ENCODE results near the gene APOBEC3G. TPM values are rescaled to one million over a fixed set of nuclear protein-coding genes. Genes with fewer than 3 reads are reported as not detected.

The APOBEC3G gene
- total RNA-seq, 1 donor from 2014 or later, result 4.8 TPM

DNA sequence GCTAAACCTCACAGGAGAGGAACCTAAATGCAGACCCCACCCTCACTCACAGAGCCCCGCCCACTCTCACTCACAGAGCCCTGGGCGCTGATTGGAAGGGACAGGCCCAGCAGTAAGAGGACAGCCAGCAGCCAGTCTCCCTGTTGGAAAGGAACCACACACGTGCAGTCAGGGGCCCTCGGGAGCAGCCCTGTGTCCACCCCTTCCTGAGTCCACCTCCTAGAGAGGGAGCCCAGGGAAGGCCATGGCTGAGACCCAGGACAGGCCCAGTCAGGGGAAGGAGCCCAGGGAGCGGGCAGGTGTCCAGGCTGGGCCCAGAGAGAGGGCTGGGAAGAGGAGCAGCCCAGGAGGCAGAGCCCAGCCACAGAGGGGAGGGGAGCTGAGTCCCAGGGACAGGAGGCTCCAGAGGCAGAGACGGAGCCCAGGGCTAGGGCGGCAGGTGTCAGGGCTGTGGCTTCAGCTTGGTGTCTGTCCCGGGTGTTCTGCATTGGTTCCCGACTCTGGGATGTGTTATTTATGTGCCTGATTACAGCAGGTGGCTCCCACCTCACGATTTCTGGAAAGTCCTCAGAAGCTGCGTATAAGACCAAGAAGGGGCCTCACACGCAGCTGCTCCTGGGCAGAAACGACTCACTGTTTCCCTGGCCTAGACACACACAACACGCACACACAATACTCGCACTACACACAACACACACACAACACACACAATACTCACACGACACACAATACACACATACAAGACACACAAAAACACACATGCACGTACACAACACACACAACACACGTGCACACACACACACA, 11.0 kb downstream of the APOBEC3G start:
- H3K27ac Mint-ChIP-seq, result no peak overlapping the region
- peaks cover 10% of the 10 kb centered on the region for H3K27me3 Mint-ChIP-seq
- peaks cover 6% of the 10 kb centered on the region for H3K4me1 Mint-ChIP-seq (ENCODE audit: low read depth)
- H3K36me3 Mint-ChIP-seq (ENCODE audit: insufficient read depth), result no peaks in the 10 kb centered on the region
- TF ChIP-seq, protein P1, sequence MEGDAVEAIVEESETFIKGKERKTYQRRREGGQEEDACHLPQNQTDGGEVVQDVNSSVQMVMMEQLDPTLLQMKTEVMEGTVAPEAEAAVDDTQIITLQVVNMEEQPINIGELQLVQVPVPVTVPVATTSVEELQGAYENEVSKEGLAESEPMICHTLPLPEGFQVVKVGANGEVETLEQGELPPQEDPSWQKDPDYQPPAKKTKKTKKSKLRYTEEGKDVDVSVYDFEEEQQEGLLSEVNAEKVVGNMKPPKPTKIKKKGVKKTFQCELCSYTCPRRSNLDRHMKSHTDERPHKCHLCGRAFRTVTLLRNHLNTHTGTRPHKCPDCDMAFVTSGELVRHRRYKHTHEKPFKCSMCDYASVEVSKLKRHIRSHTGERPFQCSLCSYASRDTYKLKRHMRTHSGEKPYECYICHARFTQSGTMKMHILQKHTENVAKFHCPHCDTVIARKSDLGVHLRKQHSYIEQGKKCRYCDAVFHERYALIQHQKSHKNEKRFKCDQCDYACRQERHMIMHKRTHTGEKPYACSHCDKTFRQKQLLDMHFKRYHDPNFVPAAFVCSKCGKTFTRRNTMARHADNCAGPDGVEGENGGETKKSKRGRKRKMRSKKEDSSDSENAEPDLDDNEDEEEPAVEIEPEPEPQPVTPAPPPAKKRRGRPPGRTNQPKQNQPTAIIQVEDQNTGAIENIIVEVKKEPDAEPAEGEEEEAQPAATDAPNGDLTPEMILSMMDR (IDR thresholded peaks at IDR 0.05; ENCODE audit: unreplicated experiment), result no peak
- no peaks in the 10 kb centered on the region for H3K9me3 Mint-ChIP-seq (ENCODE audit: low read depth)
- no peak for DNase-seq (ENCODE audit: low spot score, unreplicated experiment)
- H3K4me3 Mint-ChIP-seq (ENCODE audit: low read depth), result no peak overlapping the region

DNA sequence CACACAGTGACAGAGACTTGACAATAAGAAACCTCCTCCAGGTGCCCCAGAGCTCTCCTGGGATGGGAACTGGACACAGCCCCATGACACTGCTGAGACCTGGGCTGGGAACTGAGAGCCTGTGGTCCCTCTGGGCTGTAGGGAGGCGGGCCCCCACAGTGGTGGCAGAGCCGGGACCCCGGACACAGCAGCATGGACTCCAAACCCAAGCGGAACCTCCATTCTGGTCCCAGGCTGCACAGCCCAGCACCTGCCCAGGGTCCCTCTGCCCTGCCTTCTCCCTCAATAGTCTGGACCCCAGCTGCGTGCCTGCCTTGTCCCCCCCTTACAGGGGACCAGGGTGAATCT, 11.6 kb downstream of the APOBEC3G start:
- no peak overlapping the region for H3K27ac Mint-ChIP-seq
- H3K4me1 Mint-ChIP-seq (ENCODE audit: low read depth), result peaks cover 6% of the 10 kb centered on the region
- TF ChIP-seq, protein P1 (IDR thresholded peaks at IDR 0.05; ENCODE audit: unreplicated experiment), result no peak
- peaks cover 10% of the 10 kb centered on the region for H3K27me3 Mint-ChIP-seq
- H3K36me3 Mint-ChIP-seq (ENCODE audit: insufficient read depth), result no peaks in the 10 kb centered on the region
- no peak for DNase-seq (ENCODE audit: low spot score, unreplicated experiment)
- no peaks in the 10 kb centered on the region for H3K9me3 Mint-ChIP-seq (ENCODE audit: low read depth)
- H3K4me3 Mint-ChIP-seq (ENCODE audit: low read depth), result no peak overlapping the region

DNA sequence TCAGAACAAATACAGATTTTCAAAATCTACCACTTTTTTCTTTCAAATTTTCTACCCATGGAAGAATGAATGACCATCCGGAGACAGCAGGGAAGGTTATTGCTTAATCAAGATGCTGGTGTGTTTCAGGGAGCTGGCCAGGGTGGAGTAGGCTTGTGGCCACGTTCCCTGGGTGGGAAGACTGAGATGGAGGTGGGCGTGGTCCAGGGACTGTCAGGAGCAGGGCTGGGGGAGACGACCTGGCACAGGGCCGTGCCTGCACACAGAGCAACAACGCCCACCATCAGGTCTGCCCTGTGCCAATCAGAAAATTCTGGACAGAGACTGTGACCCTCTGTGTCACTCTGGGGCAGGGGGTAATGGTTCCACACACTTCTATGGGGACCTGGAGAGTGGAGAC, 12.9 kb downstream of the APOBEC3G start:
- H3K27me3 Mint-ChIP-seq, result peaks cover 10% of the 10 kb centered on the region
- H3K4me1 Mint-ChIP-seq (ENCODE audit: low read depth), result peaks cover 6% of the 10 kb centered on the region
- H3K36me3 Mint-ChIP-seq (ENCODE audit: insufficient read depth), result no peaks in the 10 kb centered on the region
- TF ChIP-seq, protein P1 (IDR thresholded peaks at IDR 0.05; ENCODE audit: unreplicated experiment), result no peak
- H3K4me3 Mint-ChIP-seq (ENCODE audit: low read depth), result no peak overlapping the region
- H3K9me3 Mint-ChIP-seq (ENCODE audit: low read depth), result no peaks in the 10 kb centered on the region
- H3K27ac Mint-ChIP-seq, result no peak overlapping the region
- no peak for DNase-seq (ENCODE audit: low spot score, unreplicated experiment)

DNA sequence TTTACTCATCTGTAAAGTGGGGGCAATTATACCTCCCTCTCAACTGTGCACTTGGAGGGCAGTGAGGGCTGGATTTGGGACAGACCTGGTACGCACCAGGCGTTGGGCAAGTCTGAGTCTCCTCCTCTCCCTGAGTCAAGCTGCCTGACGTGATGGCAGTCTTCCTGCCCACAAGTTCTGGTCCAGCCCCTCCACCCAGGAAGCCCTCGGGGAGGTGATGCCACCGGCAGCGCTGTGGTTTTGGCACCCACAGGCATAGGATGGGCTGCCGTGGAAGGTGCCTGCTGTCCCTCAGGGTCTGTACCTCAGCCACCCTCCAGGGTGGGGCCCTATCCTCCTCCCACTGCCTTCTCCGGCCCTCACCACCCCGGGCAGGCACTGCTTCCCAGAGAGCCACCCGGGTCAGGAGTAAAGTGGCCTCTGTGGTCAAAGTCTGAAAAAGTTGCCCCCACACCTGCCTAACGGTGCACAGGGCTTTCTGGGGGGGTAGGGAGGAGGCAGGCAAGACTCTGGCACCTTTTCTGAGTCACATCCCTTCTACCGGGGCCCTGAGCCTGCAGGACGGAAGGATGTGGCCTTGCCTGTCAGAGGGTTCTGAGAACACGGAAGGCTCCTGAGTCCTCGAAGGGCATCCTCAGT, 13.5 kb downstream of the APOBEC3G start:
- Mint-ChIP-seq H3K4me3 (ENCODE audit: low read depth) (no peak overlapping the region), H3K9me3 (ENCODE audit: low read depth) (no peaks in the 10 kb centered on the region), H3K4me1 (ENCODE audit: low read depth) (peaks cover 6% of the 10 kb centered on the region), H3K36me3 (ENCODE audit: insufficient read depth) (no peaks in the 10 kb centered on the region), H3K27me3 (peaks cover 10% of the 10 kb centered on the region), H3K27ac (no peak overlapping the region)
- DNase-seq (ENCODE audit: low spot score, unreplicated experiment), result no peak
- TF ChIP-seq, protein P1 (IDR thresholded peaks at IDR 0.05; ENCODE audit: unreplicated experiment), result no peak

DNA sequence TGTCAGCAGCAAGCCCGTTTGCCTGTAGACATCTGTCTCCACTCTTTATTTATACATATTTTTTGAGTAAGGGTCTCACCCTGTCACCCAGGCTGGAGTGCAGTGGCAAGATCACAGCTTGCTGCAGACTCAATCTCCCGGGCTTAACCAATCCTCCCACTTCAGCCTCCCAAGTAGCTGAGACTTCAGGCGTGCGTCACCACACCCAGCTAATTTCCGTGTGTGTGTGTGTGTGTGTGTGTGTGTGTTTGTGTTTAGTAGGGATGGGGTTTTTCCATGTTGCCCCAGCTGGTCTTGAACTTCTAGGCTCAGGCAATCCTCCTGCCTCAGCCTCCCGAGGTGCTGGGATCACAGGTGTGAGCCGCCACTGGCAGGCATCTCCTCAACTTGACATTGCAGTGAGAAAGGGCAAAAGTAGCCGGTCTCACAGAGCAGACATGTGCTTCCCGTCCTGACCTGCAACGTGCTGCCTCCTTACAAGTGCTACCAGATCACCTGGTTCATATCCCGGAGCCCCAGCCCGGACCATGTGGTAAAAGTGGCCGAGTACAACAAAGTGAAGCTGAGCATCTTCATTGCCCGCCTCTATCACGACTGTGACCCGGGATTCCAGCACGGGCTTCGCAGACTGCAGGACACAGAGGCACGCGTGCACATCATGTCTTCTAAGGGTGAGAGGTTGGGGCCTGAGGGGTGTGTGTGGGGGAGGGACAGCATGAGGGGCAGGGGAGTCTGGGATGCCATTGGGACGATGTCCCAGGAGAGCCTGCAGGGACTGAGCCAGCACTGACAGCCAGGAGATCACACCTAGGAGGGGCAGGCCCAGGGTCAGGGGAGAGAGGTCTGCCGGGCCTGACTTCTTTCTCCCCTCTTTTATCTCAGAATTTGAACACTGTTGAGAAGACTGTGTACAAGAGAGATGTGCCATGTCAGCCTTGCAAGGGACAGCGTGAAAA, 14.3 kb downstream of the APOBEC3G start:
- TF ChIP-seq, protein P1 (IDR thresholded peaks at IDR 0.05; ENCODE audit: unreplicated experiment), result no peak
- no peak overlapping the region for H3K27ac Mint-ChIP-seq
- H3K27me3 Mint-ChIP-seq, result peaks cover 7% of the 10 kb centered on the region
- DNase-seq (ENCODE audit: low spot score, unreplicated experiment), result no peak
- no peaks in the 10 kb centered on the region for H3K9me3 Mint-ChIP-seq (ENCODE audit: low read depth)
- H3K4me1 Mint-ChIP-seq (ENCODE audit: low read depth), result peaks cover 6% of the 10 kb centered on the region
- no peaks in the 10 kb centered on the region for H3K36me3 Mint-ChIP-seq (ENCODE audit: insufficient read depth)
- H3K4me3 Mint-ChIP-seq (ENCODE audit: low read depth), result no peak overlapping the region

Data from progenitor cell of endocrine pancreas (in vitro differentiated cells).